WERI-Rb-1 (cell line): ENCODE data around the gene ABCC12.

ENCODE experiments used
- DNase-seq: peaks from one replicate; pipeline ENCODE4 v3.0.0-alpha.2; 2020
- H3K27ac ChIP-seq: fragments of 250-450 bp; sonication (Bioruptor Pico); 2 replicates; pipeline ENCODE4 v1.5.1; 2020; ENCODE audit warnings: mild to moderate bottlenecking, moderate library complexity
- H3K27me3 ChIP-seq: fragments of 250-450 bp; sonication (Bioruptor Pico); 2 replicates; pipeline ENCODE4 v1.5.1; 2021; ENCODE audit warnings: mild to moderate bottlenecking, low read depth, moderate library complexity; ENCODE audit not compliant: insufficient read depth, severe bottlenecking
- H3K36me3 ChIP-seq: fragments of 250-450 bp; sonication (Bioruptor Pico); 2 replicates; pipeline ENCODE4 v1.5.1; 2020; ENCODE audit warnings: mild to moderate bottlenecking, moderate library complexity
- H3K4me3 ChIP-seq: 2 replicates; pipeline ENCODE4 v1.5.1; 2011; ENCODE audit warnings: low read depth, mild to moderate bottlenecking, control low read depth, low read length
- H3K9me3 ChIP-seq: fragments of 250-450 bp; sonication (Bioruptor Pico); 2 replicates; pipeline ENCODE4 v1.5.1; 2021; ENCODE audit warnings: mild to moderate bottlenecking, moderate library complexity; ENCODE audit not compliant: severe bottlenecking
- CTCF ChIP-seq: IDR thresholded peaks from 2 replicates; pipeline ENCODE4 v1.5.1; 2011; ENCODE audit warnings: low read depth, mild to moderate bottlenecking, control low read depth, inconsistent platforms, low read length

Gene ABCC12

GRCh38 chr16:48153774-48154173 lies 2.0 kb downstream of the ABCC12 start:
- no peak for TF ChIP-seq CTCF
- no peaks in the 10 kb centered on the region for H3K9me3 ChIP-seq
- H3K4me3 ChIP-seq = no peak overlapping the region
- no peak for DNase-seq
- H3K27me3 ChIP-seq = no peaks in the 10 kb centered on the region
- H3K27ac ChIP-seq = no peak overlapping the region
- no peaks in the 10 kb centered on the region for H3K36me3 ChIP-seq

- Histone ChIP-seq H3K27ac (no peak overlapping the region), H3K36me3 (no peaks in the 10 kb centered on the region), H3K27me3 (no peaks in the 10 kb centered on the region), H3K4me3 (no peak overlapping the region), H3K9me3 (no peaks in the 10 kb centered on the region)
- no peak for TF ChIP-seq CTCF
- no peak for DNase-seq
Observed at GRCh38 chr16:48152226-48152625, 3.6 kb downstream of the ABCC12 start.

GRCh38 chr16:48150707-48151106 lies 5.1 kb downstream of the ABCC12 start:
- Histone ChIP-seq H3K9me3 (no peaks in the 10 kb centered on the region), H3K27me3 (no peaks in the 10 kb centered on the region), H3K27ac (no peak overlapping the region), H3K36me3 (no peaks in the 10 kb centered on the region), H3K4me3 (no peak overlapping the region)
- no peak for TF ChIP-seq CTCF
- DNase-seq = no peak

GRCh38 chr16:48146710-48147109 lies 9.1 kb downstream of the ABCC12 start:
- H3K27me3 ChIP-seq = no peaks in the 10 kb centered on the region
- DNase-seq = no peak
- H3K9me3 ChIP-seq = no peaks in the 10 kb centered on the region
- H3K36me3 ChIP-seq = no peaks in the 10 kb centered on the region
- no peak for TF ChIP-seq CTCF
- no peak overlapping the region for H3K27ac ChIP-seq
- H3K4me3 ChIP-seq = no peak overlapping the region

- no peak overlapping the region for H3K4me3 ChIP-seq
- H3K27ac ChIP-seq = no peak overlapping the region
- no peaks in the 10 kb centered on the region for H3K27me3 ChIP-seq
- no peaks in the 10 kb centered on the region for H3K36me3 ChIP-seq
- no peak for DNase-seq
- TF ChIP-seq CTCF = no peak
- H3K9me3 ChIP-seq = no peaks in the 10 kb centered on the region
Observed at GRCh38 chr16:48146131-48146530, 9.7 kb downstream of the ABCC12 start.

- Histone ChIP-seq H3K27me3 (no peaks in the 10 kb centered on the region), H3K27ac (no peak overlapping the region), H3K9me3 (no peaks in the 10 kb centered on the region), H3K36me3 (no peaks in the 10 kb centered on the region), H3K4me3 (no peak overlapping the region)
- DNase-seq = no peak
- TF ChIP-seq CTCF = no peak
Observed at GRCh38 chr16:48143812-48144368, 11.9 kb downstream of the ABCC12 start.
